Right lung (tissue), 5 donors: Measurements from ENCODE around the gene LAP3. TPM values are rescaled to one million over a fixed set of nuclear protein-coding genes. Genes with fewer than 3 reads are reported as not detected.

Experiments
- DNase-seq, 2 donors: peaks; one replicate each; pipeline ENCODE4 v3.0.0-alpha.2; 2013
- polyA plus RNA-seq, 5 donors: library from polyadenylated mRNA; unstranded; fragments of 120-200 nt; gene quantifications; one replicate each; pipeline versions ENCODE4 v1.2.1 to v1.2.3, GENCODE V29; 2013; ENCODE audit warnings: inconsistent platforms in 1 of 5, low replicate concordance in 1 of 5; ENCODE audit not compliant: insufficient read length in 5 of 5, insufficient read depth in 1 of 5

Gene LAP3
- polyA plus RNA-seq, 5 donors, result 63.9 to 72.8 (median 68.2) TPM

GRCh38 chr4:17614416-17615299 lies 37.7 kb downstream of the LAP3 start, which contains the start of gene MED28:
TSS of gene MED28 (plus strand) at chr4:17614641. CDS start at chr4:17614655, 14 bp downstream.
- peak; percentile 92 to 95 for DNase-seq

- no peak for DNase-seq
Measured at GRCh38 chr4:17616283-17616682, 39.3 kb downstream of the LAP3 start.

GRCh38 chr4:17618926-17619325 lies 41.9 kb downstream of the LAP3 start:
- DNase-seq, result no peak

- DNase-seq, result no peak
Measured at GRCh38 chr4:17619416-17620105, 42.6 kb downstream of the LAP3 start.

GRCh38 chr4:17623451-17624001 lies 46.5 kb downstream of the LAP3 start:
- DNase-seq, result no peak

- no peak for DNase-seq
Measured at GRCh38 chr4:17624821-17625220, 47.8 kb downstream of the LAP3 start.

- DNase-seq, result no peak
Measured at GRCh38 chr4:17630228-17630627, 53.2 kb downstream of the LAP3 start.

GRCh38 chr4:17633600-17633999 lies 56.6 kb downstream of the LAP3 start:
- no peak for DNase-seq

GRCh38 chr4:17635056-17635455 lies 58.1 kb downstream of the LAP3 start:
- no peak for DNase-seq

GRCh38 chr4:17636341-17636695 lies 59.3 kb downstream of the LAP3 start:
- DNase-seq, result no peak

- DNase-seq, result peak; percentile 31 to 50
Measured at GRCh38 chr4:17636696-17637622, 60.0 kb downstream of the LAP3 start.

- no peak for DNase-seq
Measured at GRCh38 chr4:17639136-17639535, 62.1 kb downstream of the LAP3 start.

GRCh38 chr4:17642398-17642783 lies 65.4 kb downstream of the LAP3 start:
- DNase-seq, result no peak

- DNase-seq, result no peak
Measured at GRCh38 chr4:17646693-17647092, 69.7 kb downstream of the LAP3 start.

- no peak for DNase-seq
Measured at GRCh38 chr4:17647176-17647806, 70.3 kb downstream of the LAP3 start.

GRCh38 chr4:17647927-17648326 lies 70.9 kb downstream of the LAP3 start:
- no peak for DNase-seq

GRCh38 chr4:17650406-17650805 lies 73.4 kb downstream of the LAP3 start:
- DNase-seq, result no peak

- DNase-seq, result no peak
Measured at GRCh38 chr4:17654701-17655100, 77.7 kb downstream of the LAP3 start.

GRCh38 chr4:17657090-17657489 lies 80.1 kb downstream of the LAP3 start:
- DNase-seq, result no peak
